ENCODE measurements around the gene ARRDC1.

Gene ARRDC1

GRCh38 chr9:137656416-137656815 is 50.9 kb downstream of the ARRDC1 start:
- Histone ChIP-seq H3K27ac (ENCODE audit: insufficient read depth in 1 of 2, low read depth in 1 of 2, low read length in 2 of 2, poor library complexity in 1 of 2, severe bottlenecking in 2 of 2) (no peak overlapping the region), H3K27me3 (replicated peaks in 2 of 5; ENCODE audit: control insufficient read depth in 4 of 5, insufficient read depth in 5 of 5, low read length in 4 of 5) (no peaks in the 10 kb centered on the region), H3K4me3 (ENCODE audit: control insufficient read depth in 1 of 7, extremely low read depth in 1 of 7, insufficient read depth in 4 of 7, low read depth in 2 of 7, low read length in 6 of 7) (no peak overlapping the region), H3K36me3 (ENCODE audit: control insufficient read depth in 4 of 4, insufficient read depth in 4 of 4, low read length in 3 of 4) (peaks cover 0 to 24% (median 8%) of the 10 kb centered on the region in 4 experiments), H3K4me1 (ENCODE audit: control extremely low read depth in 1 of 4, control insufficient read depth in 4 of 4, insufficient read depth in 4 of 4, low read length in 3 of 4) (peaks cover 0 to 9% (median 6%) of the 10 kb centered on the region in 4 experiments), H3K9me3 (ENCODE audit: control extremely low read depth in 1 of 5, control insufficient read depth in 4 of 5, insufficient read depth in 2 of 5, low read depth in 1 of 5, low read length in 4 of 5) (no peaks in the 10 kb centered on the region)
- no peak for DNase-seq
- CTCF ChIA-PET: interaction anchor here (1.4 to 1.5 kb wide), 2 partner anchors 10 to 14 kb away, joined by 3 to 6 read pairs; no protein-coding TSS in a partner anchor
- POLR2A ChIA-PET: interaction anchor here (1.5 kb wide), 1 partner anchor 8 kb away, joined by 5 read pairs; no protein-coding TSS in a partner anchor
- no CpG with 5 or more reads among the region's 6 CpGs for WGBS (ENCODE audit: insufficient coverage)

DNA sequence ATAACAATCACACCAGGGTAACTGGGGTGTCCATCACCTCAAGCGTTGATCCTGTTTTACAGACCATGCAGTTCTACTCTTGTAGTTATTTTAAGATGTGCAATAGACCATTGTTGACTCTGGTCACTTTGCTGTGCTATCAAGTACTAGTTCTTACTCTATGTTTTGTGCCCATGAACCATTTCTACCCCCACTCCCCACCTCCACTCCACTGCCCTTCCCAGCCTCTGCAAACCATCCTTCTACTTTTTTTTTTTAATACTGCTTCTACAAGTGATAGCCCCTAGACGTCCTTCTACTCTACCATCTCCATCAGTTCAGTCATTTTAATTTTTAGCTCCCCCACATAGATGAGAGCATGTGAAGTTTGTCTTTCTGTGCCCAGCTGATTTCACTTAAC is 52.1 kb downstream of the ARRDC1 start:
- 100% methylated on average over 2 of the region's 2 CpGs for WGBS (ENCODE audit: insufficient coverage)
- ChIA-PET POLR2A (no interaction called here), CTCF (interaction anchor here (0.6 to 1.6 kb wide), 3 partner anchors 10 to 31 kb away, joined by 3 to 7 read pairs (median 3); no protein-coding TSS in a partner anchor)
- Histone ChIP-seq H3K4me1 (ENCODE audit: control extremely low read depth in 1 of 4, control insufficient read depth in 4 of 4, insufficient read depth in 4 of 4, low read length in 3 of 4) (peaks cover 0 to 9% (median 6%) of the 10 kb centered on the region in 4 experiments), H3K27me3 (replicated peaks in 2 of 5; ENCODE audit: control insufficient read depth in 4 of 5, insufficient read depth in 5 of 5, low read length in 4 of 5) (no peaks in the 10 kb centered on the region), H3K36me3 (ENCODE audit: control insufficient read depth in 4 of 4, insufficient read depth in 4 of 4, low read length in 3 of 4) (peaks cover 0 to 16% (median 8%) of the 10 kb centered on the region in 4 experiments), H3K27ac (ENCODE audit: insufficient read depth in 1 of 2, low read depth in 1 of 2, low read length in 2 of 2, poor library complexity in 1 of 2, severe bottlenecking in 2 of 2) (no peak overlapping the region), H3K4me3 (ENCODE audit: control insufficient read depth in 1 of 7, extremely low read depth in 1 of 7, insufficient read depth in 4 of 7, low read depth in 2 of 7, low read length in 6 of 7) (no peak overlapping the region), H3K9me3 (ENCODE audit: control extremely low read depth in 1 of 5, control insufficient read depth in 4 of 5, insufficient read depth in 2 of 5, low read depth in 1 of 5, low read length in 4 of 5) (no peaks in the 10 kb centered on the region)
- no peak for DNase-seq

DNA sequence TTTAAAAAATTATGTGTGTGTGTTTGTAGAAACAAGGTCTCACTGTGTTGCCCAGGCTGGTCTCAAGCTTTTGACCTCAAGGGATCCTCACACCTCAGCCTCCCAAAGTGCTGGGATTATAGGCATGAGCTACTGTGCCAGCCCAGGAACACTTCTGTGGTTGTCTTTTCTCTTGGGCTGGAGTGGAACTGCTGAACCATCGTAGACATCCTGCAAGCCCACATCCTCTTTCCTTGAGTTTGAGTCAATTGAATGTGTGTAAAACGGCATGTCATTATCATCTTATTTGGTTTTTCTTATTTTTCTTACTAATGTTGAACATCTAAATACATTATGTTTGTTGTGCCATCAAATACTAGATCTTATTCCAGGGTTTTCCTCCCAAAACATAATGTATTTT is 53.3 kb downstream of the ARRDC1 start:
- ChIA-PET POLR2A (interaction anchor here (0.7 kb wide), 1 partner anchor 453 kb away, joined by 4 read pairs; no protein-coding TSS in a partner anchor), CTCF (interaction anchor here (1.1 to 1.6 kb wide), 3 partner anchors 11 to 15 kb away, joined by 3 to 7 read pairs (median 3); no protein-coding TSS in a partner anchor)
- WGBS (ENCODE audit: insufficient coverage): no CpG with 5 or more reads among the region's 2 CpGs
- Histone ChIP-seq H3K27ac (ENCODE audit: insufficient read depth in 1 of 2, low read depth in 1 of 2, low read length in 2 of 2, poor library complexity in 1 of 2, severe bottlenecking in 2 of 2) (no peak overlapping the region), H3K36me3 (ENCODE audit: control insufficient read depth in 4 of 4, insufficient read depth in 4 of 4, low read length in 3 of 4) (peaks cover 0 to 17% (median 5%) of the 10 kb centered on the region in 4 experiments), H3K27me3 (replicated peaks in 2 of 5; ENCODE audit: control insufficient read depth in 4 of 5, insufficient read depth in 5 of 5, low read length in 4 of 5) (no peaks in the 10 kb centered on the region), H3K4me3 (ENCODE audit: control insufficient read depth in 1 of 7, extremely low read depth in 1 of 7, insufficient read depth in 4 of 7, low read depth in 2 of 7, low read length in 6 of 7) (peak overlapping the region in 1 of 7 experiments; percentile 13), H3K4me1 (ENCODE audit: control extremely low read depth in 1 of 4, control insufficient read depth in 4 of 4, insufficient read depth in 4 of 4, low read length in 3 of 4) (peaks cover 0 to 9% (median 6%) of the 10 kb centered on the region in 4 experiments), H3K9me3 (ENCODE audit: control extremely low read depth in 1 of 5, control insufficient read depth in 4 of 5, insufficient read depth in 2 of 5, low read depth in 1 of 5, low read length in 4 of 5) (no peaks in the 10 kb centered on the region)
- DNase-seq: peak in 2 of 3 donors; percentile 54 to 63

- Histone ChIP-seq H3K27me3 (replicated peaks in 2 of 5; ENCODE audit: control insufficient read depth in 4 of 5, insufficient read depth in 5 of 5, low read length in 4 of 5) (no peaks in the 10 kb centered on the region), H3K4me3 (ENCODE audit: control insufficient read depth in 1 of 7, extremely low read depth in 1 of 7, insufficient read depth in 4 of 7, low read depth in 2 of 7, low read length in 6 of 7) (no peak overlapping the region), H3K4me1 (ENCODE audit: control extremely low read depth in 1 of 4, control insufficient read depth in 4 of 4, insufficient read depth in 4 of 4, low read length in 3 of 4) (peaks cover 0 to 9% (median 6%) of the 10 kb centered on the region in 4 experiments), H3K36me3 (ENCODE audit: control insufficient read depth in 4 of 4, insufficient read depth in 4 of 4, low read length in 3 of 4) (peaks cover 0 to 13% (median 4%) of the 10 kb centered on the region in 4 experiments), H3K9me3 (ENCODE audit: control extremely low read depth in 1 of 5, control insufficient read depth in 4 of 5, insufficient read depth in 2 of 5, low read depth in 1 of 5, low read length in 4 of 5) (no peaks in the 10 kb centered on the region), H3K27ac (ENCODE audit: insufficient read depth in 1 of 2, low read depth in 1 of 2, low read length in 2 of 2, poor library complexity in 1 of 2, severe bottlenecking in 2 of 2) (no peak overlapping the region)
- POLR2A ChIA-PET: no interaction called here
- no peak for DNase-seq
- 100% methylated on average over 1 of the region's 4 CpGs for WGBS (ENCODE audit: insufficient coverage)
- CTCF ChIA-PET: interaction anchor here (1.5 to 1.9 kb wide), 2 partner anchors 12 kb away, joined by 3 to 8 read pairs; no protein-coding TSS in a partner anchor
Observed at GRCh38 chr9:137660144-137660543, 54.7 kb downstream of the ARRDC1 start.

GRCh38 chr9:137663584-137663983 is 58.1 kb downstream of the ARRDC1 start:
- POLR2A ChIA-PET: no interaction called here
- Histone ChIP-seq H3K4me1 (ENCODE audit: control extremely low read depth in 1 of 4, control insufficient read depth in 4 of 4, insufficient read depth in 4 of 4, low read length in 3 of 4) (peaks cover 3 to 28% (median 22%) of the 10 kb centered on the region in 4 experiments), H3K4me3 (ENCODE audit: control insufficient read depth in 1 of 7, extremely low read depth in 1 of 7, insufficient read depth in 4 of 7, low read depth in 2 of 7, low read length in 6 of 7) (no peak overlapping the region), H3K27me3 (replicated peaks in 2 of 5; ENCODE audit: control insufficient read depth in 4 of 5, insufficient read depth in 5 of 5, low read length in 4 of 5) (no peaks in the 10 kb centered on the region), H3K9me3 (ENCODE audit: control extremely low read depth in 1 of 5, control insufficient read depth in 4 of 5, insufficient read depth in 2 of 5, low read depth in 1 of 5, low read length in 4 of 5) (no peaks in the 10 kb centered on the region), H3K36me3 (ENCODE audit: control insufficient read depth in 4 of 4, insufficient read depth in 4 of 4, low read length in 3 of 4) (peaks cover 0 to 20% (median 2%) of the 10 kb centered on the region in 4 experiments), H3K27ac (ENCODE audit: insufficient read depth in 1 of 2, low read depth in 1 of 2, low read length in 2 of 2, poor library complexity in 1 of 2, severe bottlenecking in 2 of 2) (no peak overlapping the region)
- CTCF ChIA-PET: interaction anchor here (0.6 to 1.9 kb wide), 2 partner anchors 27 to 72 kb away, joined by 3 to 9 read pairs; no protein-coding TSS in a partner anchor
- WGBS (ENCODE audit: insufficient coverage): 100% methylated on average over 1 of the region's 4 CpGs
- no peak for DNase-seq

DNA sequence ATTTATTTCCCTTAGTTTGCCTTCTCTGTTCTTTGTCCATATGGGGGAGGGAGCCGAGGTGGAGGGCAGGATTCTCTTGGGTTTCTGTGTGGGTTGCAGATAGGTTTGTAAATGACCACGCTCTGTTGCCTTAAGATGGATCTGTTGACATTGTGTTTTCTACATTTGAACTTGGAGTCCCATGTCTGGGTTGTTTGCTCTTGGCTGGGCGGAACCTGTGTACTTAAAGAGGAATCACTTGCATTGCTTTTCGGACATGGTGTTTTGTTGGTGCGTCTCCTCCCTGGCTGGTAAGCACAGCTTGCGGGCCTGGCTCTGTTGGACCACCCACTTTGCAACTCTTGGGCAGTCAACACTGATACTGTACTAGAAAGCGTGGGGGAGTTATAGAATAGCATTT is 59.2 kb downstream of the ARRDC1 start:
- peaks cover 3 to 23% (median 20%) of the 10 kb centered on the region in 4 experiments for H3K4me1 ChIP-seq (ENCODE audit: control extremely low read depth in 1 of 4, control insufficient read depth in 4 of 4, insufficient read depth in 4 of 4, low read length in 3 of 4)
- H3K27ac ChIP-seq (ENCODE audit: insufficient read depth in 1 of 2, low read depth in 1 of 2, low read length in 2 of 2, poor library complexity in 1 of 2, severe bottlenecking in 2 of 2): no peak overlapping the region
- no peak for DNase-seq
- CTCF ChIA-PET: interaction anchor here (0.8 to 1.9 kb wide), 2 partner anchors 26 to 30 kb away, joined by 3 to 9 read pairs; no protein-coding TSS in a partner anchor
- H3K36me3 ChIP-seq (ENCODE audit: control insufficient read depth in 4 of 4, insufficient read depth in 4 of 4, low read length in 3 of 4): peaks cover 0 to 27% (median 6%) of the 10 kb centered on the region in 4 experiments
- POLR2A ChIA-PET: interaction anchor here (1.0 kb wide), 1 partner anchor 8 kb away, joined by 5 read pairs; no protein-coding TSS in a partner anchor
- 100% methylated on average over 3 of the region's 7 CpGs for WGBS (ENCODE audit: insufficient coverage)
- no peak overlapping the region for H3K4me3 ChIP-seq (ENCODE audit: control insufficient read depth in 1 of 7, extremely low read depth in 1 of 7, insufficient read depth in 4 of 7, low read depth in 2 of 7, low read length in 6 of 7)
- H3K27me3 ChIP-seq (replicated peaks in 2 of 5; ENCODE audit: control insufficient read depth in 4 of 5, insufficient read depth in 5 of 5, low read length in 4 of 5): no peaks in the 10 kb centered on the region
- no peaks in the 10 kb centered on the region for H3K9me3 ChIP-seq (ENCODE audit: control extremely low read depth in 1 of 5, control insufficient read depth in 4 of 5, insufficient read depth in 2 of 5, low read depth in 1 of 5, low read length in 4 of 5)
